ENCODE measurements around the gene CMTR2.
A peak's percentile ranks its signal among the peaks of the same experiment; 100 is the strongest.

Gene CMTR2

DNA sequence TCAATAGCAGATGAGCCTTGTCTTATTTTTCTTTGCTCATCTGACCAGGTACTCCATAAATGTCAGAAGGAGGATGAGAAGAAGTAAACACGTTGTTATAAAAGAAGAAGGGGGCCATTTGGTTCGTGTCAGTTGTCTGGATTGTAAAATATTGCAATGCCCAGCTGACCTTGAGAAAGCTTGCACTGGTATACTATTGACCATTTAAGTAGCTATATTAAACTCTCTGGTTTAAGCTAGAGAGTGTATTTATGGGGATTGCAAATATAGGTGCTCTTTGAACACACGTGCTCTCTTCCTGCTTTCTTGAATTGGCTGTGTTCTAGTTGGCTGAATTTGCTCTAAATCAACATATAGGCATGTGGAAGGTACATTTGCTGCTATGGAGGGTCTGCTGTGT lies 26.1 kb upstream of the CMTR2 start:
- TF ChIP-seq, protein P1, sequence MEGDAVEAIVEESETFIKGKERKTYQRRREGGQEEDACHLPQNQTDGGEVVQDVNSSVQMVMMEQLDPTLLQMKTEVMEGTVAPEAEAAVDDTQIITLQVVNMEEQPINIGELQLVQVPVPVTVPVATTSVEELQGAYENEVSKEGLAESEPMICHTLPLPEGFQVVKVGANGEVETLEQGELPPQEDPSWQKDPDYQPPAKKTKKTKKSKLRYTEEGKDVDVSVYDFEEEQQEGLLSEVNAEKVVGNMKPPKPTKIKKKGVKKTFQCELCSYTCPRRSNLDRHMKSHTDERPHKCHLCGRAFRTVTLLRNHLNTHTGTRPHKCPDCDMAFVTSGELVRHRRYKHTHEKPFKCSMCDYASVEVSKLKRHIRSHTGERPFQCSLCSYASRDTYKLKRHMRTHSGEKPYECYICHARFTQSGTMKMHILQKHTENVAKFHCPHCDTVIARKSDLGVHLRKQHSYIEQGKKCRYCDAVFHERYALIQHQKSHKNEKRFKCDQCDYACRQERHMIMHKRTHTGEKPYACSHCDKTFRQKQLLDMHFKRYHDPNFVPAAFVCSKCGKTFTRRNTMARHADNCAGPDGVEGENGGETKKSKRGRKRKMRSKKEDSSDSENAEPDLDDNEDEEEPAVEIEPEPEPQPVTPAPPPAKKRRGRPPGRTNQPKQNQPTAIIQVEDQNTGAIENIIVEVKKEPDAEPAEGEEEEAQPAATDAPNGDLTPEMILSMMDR (IDR thresholded peaks at IDR 0.05): no peak

DNA sequence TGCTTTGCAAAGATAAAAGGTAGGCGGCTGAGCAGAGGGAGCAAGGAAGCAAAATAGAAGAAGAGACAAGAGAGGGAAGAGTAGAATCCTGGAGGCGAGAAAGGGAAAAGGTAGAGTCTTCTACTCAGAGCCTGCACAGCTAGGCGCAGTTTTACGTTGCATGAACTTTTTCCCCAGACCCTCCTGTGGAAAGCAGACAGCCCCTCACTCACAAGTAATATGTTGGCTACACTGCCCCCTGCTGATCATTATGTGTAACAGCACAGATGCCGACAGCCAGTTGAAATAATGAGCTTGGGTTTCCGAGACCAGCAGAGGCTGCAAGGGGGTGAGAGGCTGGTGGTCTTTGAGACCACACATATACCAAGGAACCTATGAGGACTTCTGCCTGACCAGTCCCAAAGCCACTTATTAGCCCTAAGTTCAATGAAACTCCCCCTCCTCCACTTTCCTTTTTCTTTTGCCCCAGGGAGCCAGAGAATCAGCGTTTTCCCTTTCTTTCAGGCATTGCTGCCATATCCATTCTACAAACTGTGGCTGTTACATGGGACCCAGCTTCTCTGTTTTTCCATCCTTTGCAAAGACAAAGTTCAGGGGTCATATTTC lies 22.5 kb upstream of the CMTR2 start:
- TF ChIP-seq, protein P1 (IDR thresholded peaks at IDR 0.05): peak; percentile 87

DNA sequence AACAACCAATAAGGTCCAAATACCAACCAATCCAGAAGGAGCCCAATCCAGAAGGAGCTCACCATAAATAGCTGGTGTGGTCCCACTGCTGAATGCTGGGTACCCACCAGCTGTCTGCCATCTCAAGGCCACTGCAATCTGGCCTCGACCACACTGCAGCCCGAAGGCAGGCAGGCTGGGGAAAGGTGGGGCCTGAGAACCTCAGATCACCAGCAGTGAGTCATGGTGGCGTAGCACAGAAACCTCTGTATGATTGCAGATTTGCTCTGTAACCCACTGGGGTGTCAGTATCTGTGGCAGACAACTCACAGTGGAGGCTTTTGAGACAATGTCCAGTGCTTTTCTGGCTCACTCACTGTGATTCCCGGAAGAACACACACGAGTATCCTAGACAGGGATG lies 14.7 kb upstream of the CMTR2 start:
- TF ChIP-seq, protein P1 (IDR thresholded peaks at IDR 0.05): no peak

DNA sequence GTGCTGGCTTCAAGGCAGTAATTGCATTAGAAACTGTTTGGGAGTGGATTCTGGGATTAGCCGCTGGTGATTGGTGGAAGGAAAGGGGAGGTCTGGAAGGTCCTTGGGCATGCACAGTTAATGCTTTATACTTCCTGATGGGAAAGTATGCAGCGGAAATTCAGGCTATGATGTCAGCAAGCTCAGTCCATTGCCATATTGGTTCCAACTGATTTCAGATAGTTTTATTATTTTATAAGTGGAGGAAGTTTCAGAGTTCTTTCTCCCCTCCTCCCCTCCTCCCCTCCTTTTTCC lies 8.1 kb upstream of the CMTR2 start:
- TF ChIP-seq, protein P1 (IDR thresholded peaks at IDR 0.05): no peak

DNA sequence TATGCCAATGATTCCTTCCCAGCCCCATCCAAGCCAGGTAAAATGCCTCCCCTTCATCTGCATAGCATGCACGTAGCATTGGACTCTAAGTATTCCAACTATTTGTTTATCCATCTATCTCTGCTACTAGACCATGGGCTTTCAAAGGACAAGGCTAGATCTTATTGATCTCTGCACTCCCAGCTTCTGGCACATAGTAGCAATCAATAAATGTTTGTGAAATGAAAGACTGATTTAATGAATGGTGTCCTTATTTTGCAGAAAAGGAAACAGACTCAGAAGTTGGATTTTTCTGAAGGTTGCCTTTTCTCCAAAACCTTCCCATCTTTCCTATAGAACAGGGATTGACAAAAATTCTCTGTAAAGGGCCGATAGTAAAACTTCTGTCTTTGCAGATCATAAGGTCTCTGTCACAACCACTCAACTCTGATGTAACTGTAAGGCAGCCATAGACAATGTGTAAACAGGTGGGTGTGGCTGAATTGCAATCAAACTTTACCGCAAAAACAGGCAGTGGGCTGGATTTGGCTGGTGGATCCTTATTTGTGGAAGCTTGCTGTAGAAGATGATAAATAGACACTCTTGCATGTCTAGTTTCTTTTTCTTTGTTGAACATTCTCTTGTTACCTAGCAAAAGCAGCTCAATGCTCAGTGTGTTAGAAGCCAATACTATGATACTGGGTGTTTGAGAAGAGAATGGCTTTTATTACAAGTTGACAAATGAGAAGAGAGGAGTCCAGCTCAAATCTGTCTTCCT lies 7.6 kb upstream of the CMTR2 start:
- TF ChIP-seq, protein P1 (IDR thresholded peaks at IDR 0.05): no peak

DNA sequence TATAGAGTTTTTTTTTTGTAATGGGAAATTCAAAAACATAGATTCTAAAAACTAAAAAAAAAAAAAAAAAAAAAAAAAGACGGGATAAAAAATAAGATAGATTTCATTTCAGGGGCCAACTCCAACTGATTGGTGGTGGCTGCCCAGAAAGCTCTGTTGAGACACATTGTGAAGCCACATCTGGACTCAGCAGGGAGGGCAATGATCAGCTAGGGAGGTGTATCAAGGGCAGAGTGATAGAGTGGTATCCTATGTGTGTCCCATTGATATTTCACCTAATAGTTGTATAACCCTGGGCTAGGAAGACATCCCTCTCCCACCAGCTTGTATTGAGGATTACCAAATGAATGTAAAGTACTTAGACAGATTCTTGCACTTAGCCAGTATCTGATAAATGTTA lies 6.7 kb upstream of the CMTR2 start:
- TF ChIP-seq, protein P1 (IDR thresholded peaks at IDR 0.05): no peak

DNA sequence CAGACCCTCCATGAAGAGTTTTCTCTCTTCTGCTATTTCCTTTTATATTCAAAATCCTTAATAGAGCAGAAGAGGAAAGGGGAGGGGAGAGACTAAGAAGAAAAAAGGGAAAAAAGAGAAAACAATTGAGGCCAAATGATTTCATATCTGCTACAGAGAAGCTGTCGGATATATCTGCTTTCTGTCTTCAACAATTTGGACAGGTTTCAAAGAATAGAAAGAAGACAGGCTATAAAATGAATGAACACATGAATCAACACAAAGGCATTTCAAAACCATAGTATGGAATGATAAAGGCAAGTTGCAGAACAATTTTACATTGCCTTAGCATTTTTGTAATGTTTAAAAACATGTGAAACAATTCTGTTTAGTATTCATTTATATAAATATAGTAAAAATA lies 4.7 kb upstream of the CMTR2 start:
- TF ChIP-seq, protein P1 (IDR thresholded peaks at IDR 0.05): no peak

DNA sequence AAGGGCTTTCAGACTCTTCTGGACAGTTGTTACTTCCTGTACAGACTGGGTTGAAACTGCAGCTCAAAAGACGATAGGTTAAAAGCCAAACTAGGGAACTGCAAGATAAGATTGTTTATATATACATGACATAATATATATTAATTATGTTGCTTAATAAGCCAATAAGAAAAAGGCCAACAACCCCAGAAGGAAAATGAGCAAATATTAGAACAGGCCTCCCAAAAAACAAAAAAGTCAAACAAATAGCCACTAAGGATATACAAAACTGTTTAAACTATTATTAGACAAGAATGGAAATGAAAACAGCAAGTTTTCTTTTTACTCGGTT lies 495 bp upstream of the CMTR2 start:
- TF ChIP-seq, protein P1 (IDR thresholded peaks at IDR 0.05): no peak
